ENCODE data around the gene FAM241A.

DNA sequence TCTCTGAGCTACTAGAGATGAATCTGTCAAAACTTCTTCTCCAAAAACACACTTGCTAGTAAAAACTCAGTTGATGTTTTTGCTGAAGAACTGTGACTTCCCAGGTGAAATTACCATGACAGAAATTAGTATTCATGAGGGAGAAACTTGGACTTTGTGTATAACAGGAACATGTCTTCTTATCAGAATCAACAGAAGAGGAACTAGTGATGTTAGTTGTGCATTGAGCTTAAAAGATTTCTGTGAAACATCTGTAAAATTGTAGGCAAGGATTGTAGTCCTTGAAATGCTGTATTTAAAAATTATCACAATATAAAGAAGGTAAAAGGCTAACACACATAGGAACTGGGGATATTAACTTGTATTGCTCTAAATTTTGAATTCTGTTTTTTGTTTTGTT, 11.3 kb downstream of the FAM241A start:
- TF ChIP-seq EP300 (IDR thresholded peaks at IDR 0.05) (no peak), POLR2A (IDR thresholded peaks at IDR 0.05) (no peak), POLR2AphosphoS5 (IDR thresholded peaks at IDR 0.05) (no peak)
- TF ChIP-seq, protein P1, sequence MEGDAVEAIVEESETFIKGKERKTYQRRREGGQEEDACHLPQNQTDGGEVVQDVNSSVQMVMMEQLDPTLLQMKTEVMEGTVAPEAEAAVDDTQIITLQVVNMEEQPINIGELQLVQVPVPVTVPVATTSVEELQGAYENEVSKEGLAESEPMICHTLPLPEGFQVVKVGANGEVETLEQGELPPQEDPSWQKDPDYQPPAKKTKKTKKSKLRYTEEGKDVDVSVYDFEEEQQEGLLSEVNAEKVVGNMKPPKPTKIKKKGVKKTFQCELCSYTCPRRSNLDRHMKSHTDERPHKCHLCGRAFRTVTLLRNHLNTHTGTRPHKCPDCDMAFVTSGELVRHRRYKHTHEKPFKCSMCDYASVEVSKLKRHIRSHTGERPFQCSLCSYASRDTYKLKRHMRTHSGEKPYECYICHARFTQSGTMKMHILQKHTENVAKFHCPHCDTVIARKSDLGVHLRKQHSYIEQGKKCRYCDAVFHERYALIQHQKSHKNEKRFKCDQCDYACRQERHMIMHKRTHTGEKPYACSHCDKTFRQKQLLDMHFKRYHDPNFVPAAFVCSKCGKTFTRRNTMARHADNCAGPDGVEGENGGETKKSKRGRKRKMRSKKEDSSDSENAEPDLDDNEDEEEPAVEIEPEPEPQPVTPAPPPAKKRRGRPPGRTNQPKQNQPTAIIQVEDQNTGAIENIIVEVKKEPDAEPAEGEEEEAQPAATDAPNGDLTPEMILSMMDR (IDR thresholded peaks at IDR 0.05): no peak
